ENCODE results near the gene TCIRG1. TPM values are rescaled to one million over a fixed set of nuclear protein-coding genes. Genes with fewer than 3 reads are reported as not detected.

Gene TCIRG1
- total RNA-seq, 2 experiments from 2014 or later: 129 to 138 TPM

DNA sequence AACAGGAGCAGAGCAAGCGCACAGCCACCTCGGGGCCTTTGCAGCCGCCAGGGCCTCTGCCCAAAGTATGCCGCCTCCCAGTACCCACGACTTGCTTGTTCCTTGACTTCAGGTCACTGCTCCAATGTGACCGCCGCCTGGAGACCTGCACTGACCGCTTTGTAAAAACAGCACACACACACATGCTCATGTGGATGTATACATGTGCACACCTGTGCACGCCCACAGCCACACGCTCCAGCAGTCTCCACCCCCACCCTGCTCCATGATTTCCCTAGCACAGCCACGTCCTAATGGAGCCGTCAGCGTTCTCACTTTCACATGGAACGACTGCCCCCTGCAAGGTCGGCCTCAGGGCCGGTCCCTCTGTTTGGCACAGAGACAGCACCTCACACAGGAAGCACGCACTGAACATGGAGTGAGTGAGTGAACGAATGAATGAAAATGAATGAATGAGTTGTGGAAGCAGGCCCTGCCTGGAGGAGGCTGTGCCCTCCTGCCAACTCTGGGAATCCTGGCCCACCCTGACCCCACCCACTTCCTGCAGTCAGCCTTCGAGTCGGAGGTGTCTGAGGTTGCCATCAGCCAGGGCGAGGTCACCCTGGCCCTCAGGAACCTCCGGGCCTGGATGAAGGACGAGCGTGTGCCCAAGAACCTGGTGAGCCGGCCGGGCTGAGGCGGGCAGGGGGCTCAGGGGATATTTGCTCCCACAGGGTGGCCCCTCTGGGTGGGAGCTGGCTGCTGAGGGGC lies 20.7 kb upstream of the TCIRG1 start:
- Mint-ChIP-seq H3K36me3 (ENCODE audit: low read depth) (no peaks in the 10 kb centered on the region), H3K4me3 (no peak overlapping the region), H3K9me3 (no peaks in the 10 kb centered on the region), H3K4me1 (ENCODE audit: low read depth) (no peaks in the 10 kb centered on the region), H3K27ac (no peak overlapping the region), H3K27me3 (no peaks in the 10 kb centered on the region)
- no peak for DNase-seq
- ATAC-seq: no peak
- TF ChIP-seq, protein P1, sequence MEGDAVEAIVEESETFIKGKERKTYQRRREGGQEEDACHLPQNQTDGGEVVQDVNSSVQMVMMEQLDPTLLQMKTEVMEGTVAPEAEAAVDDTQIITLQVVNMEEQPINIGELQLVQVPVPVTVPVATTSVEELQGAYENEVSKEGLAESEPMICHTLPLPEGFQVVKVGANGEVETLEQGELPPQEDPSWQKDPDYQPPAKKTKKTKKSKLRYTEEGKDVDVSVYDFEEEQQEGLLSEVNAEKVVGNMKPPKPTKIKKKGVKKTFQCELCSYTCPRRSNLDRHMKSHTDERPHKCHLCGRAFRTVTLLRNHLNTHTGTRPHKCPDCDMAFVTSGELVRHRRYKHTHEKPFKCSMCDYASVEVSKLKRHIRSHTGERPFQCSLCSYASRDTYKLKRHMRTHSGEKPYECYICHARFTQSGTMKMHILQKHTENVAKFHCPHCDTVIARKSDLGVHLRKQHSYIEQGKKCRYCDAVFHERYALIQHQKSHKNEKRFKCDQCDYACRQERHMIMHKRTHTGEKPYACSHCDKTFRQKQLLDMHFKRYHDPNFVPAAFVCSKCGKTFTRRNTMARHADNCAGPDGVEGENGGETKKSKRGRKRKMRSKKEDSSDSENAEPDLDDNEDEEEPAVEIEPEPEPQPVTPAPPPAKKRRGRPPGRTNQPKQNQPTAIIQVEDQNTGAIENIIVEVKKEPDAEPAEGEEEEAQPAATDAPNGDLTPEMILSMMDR (IDR thresholded peaks at IDR 0.05): no peak
- POLR2A ChIA-PET: no interaction called here
- CTCF ChIA-PET: no interaction called here
- intact Hi-C loops (cut with micrococcal nuclease): no loop called here

DNA sequence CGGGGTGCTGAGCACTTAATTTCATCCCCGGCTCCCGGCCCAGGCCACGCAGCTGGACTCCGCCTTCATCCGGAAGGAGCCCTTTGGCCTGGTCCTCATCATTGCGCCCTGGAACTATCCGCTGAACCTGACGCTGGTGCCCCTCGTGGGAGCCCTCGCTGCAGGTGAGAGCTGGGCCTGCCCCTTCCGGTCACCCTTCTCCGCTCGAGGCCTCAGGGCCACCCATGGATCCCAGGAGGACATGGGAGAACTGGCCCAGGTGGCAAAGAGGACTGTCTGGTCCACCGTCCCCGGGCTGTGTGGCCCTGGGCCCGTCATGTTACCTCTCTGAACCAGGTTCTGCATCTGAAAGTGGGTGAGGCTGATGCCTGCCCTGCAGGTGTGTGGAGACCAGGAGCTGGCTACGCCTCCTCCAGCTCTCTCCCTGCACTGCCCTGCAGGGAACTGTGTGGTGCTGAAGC lies 20.1 kb upstream of the TCIRG1 start:
- Mint-ChIP-seq H3K27ac (no peak overlapping the region), H3K4me3 (no peak overlapping the region), H3K9me3 (no peaks in the 10 kb centered on the region), H3K36me3 (ENCODE audit: low read depth) (no peaks in the 10 kb centered on the region), H3K4me1 (ENCODE audit: low read depth) (no peaks in the 10 kb centered on the region), H3K27me3 (no peaks in the 10 kb centered on the region)
- ChIA-PET CTCF (no interaction called here), POLR2A (no interaction called here)
- TF ChIP-seq, protein P1 (IDR thresholded peaks at IDR 0.05): no peak
- DNase-seq: no peak
- intact Hi-C loops (cut with micrococcal nuclease): no loop called here
- no peak for ATAC-seq

DNA sequence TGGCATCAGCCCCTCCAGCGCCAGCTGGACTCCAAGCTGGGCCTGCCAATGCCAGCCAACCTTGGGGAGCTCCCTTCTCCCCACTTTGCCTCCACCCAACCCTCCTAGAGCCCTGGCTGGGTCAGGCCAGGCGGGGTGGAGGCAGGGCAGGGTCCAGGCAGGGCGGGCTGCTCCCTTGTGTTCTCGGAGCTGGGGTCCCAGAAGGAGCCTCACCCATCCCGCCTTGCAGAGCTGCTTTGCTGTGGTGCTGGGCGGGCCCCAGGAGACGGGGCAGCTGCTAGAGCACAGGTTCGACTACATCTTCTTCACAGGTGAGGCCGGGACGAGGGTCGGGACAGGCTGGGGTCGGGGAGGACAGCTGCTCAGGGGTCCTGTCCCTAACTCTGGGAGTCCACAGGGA lies 19.3 kb upstream of the TCIRG1 start:
- Mint-ChIP-seq H3K27me3 (no peaks in the 10 kb centered on the region), H3K36me3 (ENCODE audit: low read depth) (no peaks in the 10 kb centered on the region), H3K27ac (no peak overlapping the region)

DNA sequence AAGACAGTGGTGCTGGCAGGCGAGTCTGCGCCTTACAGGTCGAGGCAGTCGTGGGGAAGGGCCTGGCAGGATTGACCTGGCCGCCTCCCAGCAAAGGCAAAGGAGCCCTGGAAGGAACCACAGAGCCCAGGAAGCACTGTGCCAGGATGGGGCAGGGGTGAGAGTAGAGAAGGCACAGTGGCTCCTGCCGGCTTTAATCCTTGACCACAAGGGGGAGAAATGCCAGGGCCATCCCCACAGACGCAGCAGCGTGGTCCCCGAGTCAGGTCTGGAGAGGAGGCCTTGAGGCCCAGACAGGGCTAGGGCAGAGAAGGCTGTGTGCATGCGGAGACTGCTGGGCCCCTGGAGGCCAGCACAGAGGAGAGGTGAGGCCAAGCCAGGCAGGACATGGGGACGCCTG lies 18.2 kb upstream of the TCIRG1 start:
- CTCF ChIA-PET: no interaction called here
- Mint-ChIP-seq H3K36me3 (ENCODE audit: low read depth) (peaks cover 5% of the 10 kb centered on the region), H3K9me3 (peaks cover 2% of the 10 kb centered on the region), H3K27me3 (no peaks in the 10 kb centered on the region), H3K4me1 (ENCODE audit: low read depth) (no peaks in the 10 kb centered on the region), H3K27ac (no peak overlapping the region), H3K4me3 (no peak overlapping the region)
- TF ChIP-seq, protein P1 (IDR thresholded peaks at IDR 0.05): no peak
- DNase-seq (no peak), ATAC-seq (no peak)
- POLR2A ChIA-PET: no interaction called here
- intact Hi-C loops (cut with micrococcal nuclease): no loop called here

More for the DNA sequence above, 19.3 kb upstream of the TCIRG1 start:
- no peak overlapping the region for H3K4me3 Mint-ChIP-seq
- TF ChIP-seq, protein P1 (IDR thresholded peaks at IDR 0.05): no peak
- POLR2A ChIA-PET: no interaction called here
- CTCF ChIA-PET: no interaction called here
- peaks cover 2% of the 10 kb centered on the region for H3K9me3 Mint-ChIP-seq
- DNase-seq (no peak), ATAC-seq (no peak)
- intact Hi-C loops (cut with micrococcal nuclease): no loop called here
- H3K4me1 Mint-ChIP-seq (ENCODE audit: low read depth): no peaks in the 10 kb centered on the region

DNA sequence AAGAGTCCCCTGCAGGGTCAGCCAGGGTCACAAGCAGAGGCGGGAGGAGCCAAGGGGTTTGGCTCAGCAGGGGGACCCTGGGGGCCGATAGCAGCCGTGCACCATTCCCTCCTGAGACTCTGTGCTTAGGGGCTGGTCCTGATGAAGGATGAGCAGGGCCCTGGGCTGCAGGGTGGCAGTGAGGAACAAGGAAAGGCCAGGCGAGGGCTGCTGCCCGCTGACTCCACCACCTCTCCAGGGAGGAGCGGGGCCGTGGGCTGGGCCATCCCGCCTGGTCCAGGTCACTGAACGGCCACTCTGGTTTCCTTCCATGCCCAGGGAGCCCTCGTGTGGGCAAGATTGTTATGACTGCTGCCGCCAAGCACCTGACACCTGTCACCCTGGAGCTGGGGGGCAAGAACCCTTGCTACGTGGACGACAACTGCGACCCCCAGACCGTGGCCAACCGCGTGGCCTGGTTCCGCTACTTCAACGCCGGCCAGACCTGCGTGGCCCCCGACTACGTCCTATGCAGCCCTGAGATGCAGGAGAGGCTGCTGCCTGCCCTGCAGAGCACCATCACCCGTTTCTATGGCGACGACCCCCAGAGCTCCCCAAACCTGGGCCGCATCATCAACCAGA lies 17.5 kb upstream of the TCIRG1 start:
- Mint-ChIP-seq H3K27ac (no peak overlapping the region), H3K4me3 (no peak overlapping the region), H3K27me3 (no peaks in the 10 kb centered on the region), H3K4me1 (ENCODE audit: low read depth) (no peaks in the 10 kb centered on the region), H3K36me3 (ENCODE audit: low read depth) (peaks cover 6% of the 10 kb centered on the region), H3K9me3 (peaks cover 2% of the 10 kb centered on the region)
- ChIA-PET POLR2A (no interaction called here), CTCF (no interaction called here)
- DNase-seq (no peak), ATAC-seq (no peak)
- TF ChIP-seq, protein P1 (IDR thresholded peaks at IDR 0.05): no peak
- intact Hi-C loops (cut with micrococcal nuclease): no loop called here
